ENCODE data around the gene NDRG4. TPM values are rescaled to one million over a fixed set of nuclear protein-coding genes. Genes with fewer than 3 reads are reported as not detected.

Gene NDRG4
- polyA plus RNA-seq, 1 of the 3 experiments (the other 2 are of a cell fraction), result 52.0 TPM

- Histone ChIP-seq H2AFZ (ENCODE audit: low read depth) (no peak overlapping the region), H3K9me2 (no peaks in the 10 kb centered on the region), H3K9ac (no peak overlapping the region), H3K4me3 (ENCODE audit: low read depth in 2 of 2, low read length in 1 of 2) (no peak overlapping the region), H3K79me2 (ENCODE audit: insufficient read depth) (peaks cover 6% of the 10 kb centered on the region), H3K4me2 (no peak overlapping the region), H3K4me1 (ENCODE audit: control insufficient read depth in 1 of 2, insufficient read depth in 2 of 2, low read depth in 1 of 2, low read length in 1 of 2) (no peaks in the 10 kb centered on the region), H3K27me3 (ENCODE audit: insufficient read depth) (no peaks in the 10 kb centered on the region), H3K36me3 (replicated peaks in 1 of 2; ENCODE audit: control insufficient read depth in 1 of 2, insufficient read depth in 2 of 2, low read length in 1 of 2) (peaks cover 74 to 79% of the 10 kb centered on the region in 2 experiments), H3F3A (replicated peaks; ENCODE audit: insufficient read depth) (no peaks in the 10 kb centered on the region), H3K9me3 (no peaks in the 10 kb centered on the region), H4K20me1 (ENCODE audit: insufficient read depth) (no peaks in the 10 kb centered on the region; the same call in 1 of the 2 replicates), H3K27ac (ENCODE audit: low read depth in 2 of 2, low read length in 1 of 2) (peak overlapping the region in 1 of 2 experiments; percentile 4; a peak in 1 of 4 replicates)
- TF ChIP-seq RCOR1 (IDR thresholded peaks at IDR 0.05; ENCODE audit: low read length) (no peak), USF1 (IDR thresholded peaks at IDR 0.05; ENCODE audit: borderline replicate concordance, low read depth) (no peak), ZBTB33 (IDR thresholded peaks at IDR 0.05; ENCODE audit: borderline replicate concordance, low read depth) (no peak), FOSL2 (IDR thresholded peaks at IDR 0.05; ENCODE audit: borderline replicate concordance, low read depth) (no peak), REST (IDR thresholded peaks at IDR 0.05; ENCODE audit: low read depth, low read length) (no peak), RXRA (IDR thresholded peaks at IDR 0.05; ENCODE audit: borderline replicate concordance, low read depth) (no peak), TCF12 (IDR thresholded peaks at IDR 0.05) (peak; percentile 13; the same call in 1 of the 2 replicates), JUND (IDR thresholded peaks at IDR 0.05) (no peak), CHD2 (IDR thresholded peaks at IDR 0.05; ENCODE audit: low read length, partially characterized antibody) (no peak), IRF3 (IDR thresholded peaks at IDR 0.05; ENCODE audit: low read depth, low read length) (no peak), CTCF (IDR thresholded peaks at IDR 0.05) (no peak), MAX (IDR thresholded peaks at IDR 0.05; ENCODE audit: low read depth) (no peak), EP300 (IDR thresholded peaks at IDR 0.05; ENCODE audit: borderline replicate concordance in 1 of 2, low read depth in 1 of 2, low read length in 1 of 2) (no peak), SIN3A (IDR thresholded peaks at IDR 0.05; ENCODE audit: borderline replicate concordance, low read depth, low read length) (no peak), TAF1 (IDR thresholded peaks at IDR 0.05; ENCODE audit: borderline replicate concordance, low read depth, low read length) (no peak), NRF1 (IDR thresholded peaks at IDR 0.05; ENCODE audit: low read depth, low read length) (no peak), FOXJ3 (CRISPR knock-in tag; IDR thresholded peaks at IDR 0.05) (no peak), PBX3 (IDR thresholded peaks at IDR 0.05) (0 out of 2 replicates have a peak, but pooled peaks have one; percentile 10)
- no peak for DNase-seq
- ChIA-PET POLR2A (no interaction called here), CTCF (interaction anchor here (2.1 kb wide), 1 partner anchor 45 kb away, joined by 6 read pairs; no protein-coding TSS in a partner anchor)
- 75% methylated on average over 2 of the region's 2 CpGs for WGBS (ENCODE audit: low lambda C conversion rate)
These were observed 56.7 kb downstream of the NDRG4 start for GRCh38 chr16:58556678-58557077.

Measured in SK-N-SH (cell line).